ENCODE results near the gene SMYD3.

SMYD3 gene

DNA sequence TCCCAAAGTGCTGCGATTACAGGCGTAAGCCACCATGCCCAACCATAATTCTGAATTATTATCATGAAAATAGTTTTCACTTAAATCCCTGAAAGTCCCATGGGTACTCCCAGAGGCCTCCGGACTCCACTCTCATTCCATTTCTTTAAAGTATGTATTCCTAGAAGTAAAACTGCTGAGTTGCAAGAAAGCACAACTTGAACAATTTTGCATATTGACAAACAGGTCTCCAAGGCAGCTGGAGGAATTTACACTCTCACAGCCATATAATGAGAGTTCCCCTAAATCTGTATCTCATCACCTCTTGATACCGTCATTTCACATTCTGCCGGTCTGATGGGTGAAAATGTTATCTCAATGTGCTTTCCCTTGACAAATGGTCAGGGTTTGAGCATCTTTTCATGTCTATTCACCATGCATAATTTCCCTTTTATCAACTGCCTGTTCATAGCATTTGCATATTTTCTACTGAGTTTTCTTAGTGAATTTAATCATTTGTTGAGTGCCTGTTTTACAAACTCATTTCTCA is 129.4 kb downstream of the SMYD3 start:
- Mint-ChIP-seq H3K36me3 (ENCODE audit: low read depth) (no peaks in the 10 kb centered on the region), H3K27ac (no peak overlapping the region), H3K27me3 (ENCODE audit: low read depth, poor library complexity) (peaks cover 4% of the 10 kb centered on the region), H3K4me1 (peaks cover 1% of the 10 kb centered on the region), H3K9me3 (peaks cover 3% of the 10 kb centered on the region), H3K4me3 (no peak overlapping the region)
- TF ChIP-seq, protein P1, sequence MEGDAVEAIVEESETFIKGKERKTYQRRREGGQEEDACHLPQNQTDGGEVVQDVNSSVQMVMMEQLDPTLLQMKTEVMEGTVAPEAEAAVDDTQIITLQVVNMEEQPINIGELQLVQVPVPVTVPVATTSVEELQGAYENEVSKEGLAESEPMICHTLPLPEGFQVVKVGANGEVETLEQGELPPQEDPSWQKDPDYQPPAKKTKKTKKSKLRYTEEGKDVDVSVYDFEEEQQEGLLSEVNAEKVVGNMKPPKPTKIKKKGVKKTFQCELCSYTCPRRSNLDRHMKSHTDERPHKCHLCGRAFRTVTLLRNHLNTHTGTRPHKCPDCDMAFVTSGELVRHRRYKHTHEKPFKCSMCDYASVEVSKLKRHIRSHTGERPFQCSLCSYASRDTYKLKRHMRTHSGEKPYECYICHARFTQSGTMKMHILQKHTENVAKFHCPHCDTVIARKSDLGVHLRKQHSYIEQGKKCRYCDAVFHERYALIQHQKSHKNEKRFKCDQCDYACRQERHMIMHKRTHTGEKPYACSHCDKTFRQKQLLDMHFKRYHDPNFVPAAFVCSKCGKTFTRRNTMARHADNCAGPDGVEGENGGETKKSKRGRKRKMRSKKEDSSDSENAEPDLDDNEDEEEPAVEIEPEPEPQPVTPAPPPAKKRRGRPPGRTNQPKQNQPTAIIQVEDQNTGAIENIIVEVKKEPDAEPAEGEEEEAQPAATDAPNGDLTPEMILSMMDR (IDR thresholded peaks at IDR 0.05): no peak
- no peak for DNase-seq

DNA sequence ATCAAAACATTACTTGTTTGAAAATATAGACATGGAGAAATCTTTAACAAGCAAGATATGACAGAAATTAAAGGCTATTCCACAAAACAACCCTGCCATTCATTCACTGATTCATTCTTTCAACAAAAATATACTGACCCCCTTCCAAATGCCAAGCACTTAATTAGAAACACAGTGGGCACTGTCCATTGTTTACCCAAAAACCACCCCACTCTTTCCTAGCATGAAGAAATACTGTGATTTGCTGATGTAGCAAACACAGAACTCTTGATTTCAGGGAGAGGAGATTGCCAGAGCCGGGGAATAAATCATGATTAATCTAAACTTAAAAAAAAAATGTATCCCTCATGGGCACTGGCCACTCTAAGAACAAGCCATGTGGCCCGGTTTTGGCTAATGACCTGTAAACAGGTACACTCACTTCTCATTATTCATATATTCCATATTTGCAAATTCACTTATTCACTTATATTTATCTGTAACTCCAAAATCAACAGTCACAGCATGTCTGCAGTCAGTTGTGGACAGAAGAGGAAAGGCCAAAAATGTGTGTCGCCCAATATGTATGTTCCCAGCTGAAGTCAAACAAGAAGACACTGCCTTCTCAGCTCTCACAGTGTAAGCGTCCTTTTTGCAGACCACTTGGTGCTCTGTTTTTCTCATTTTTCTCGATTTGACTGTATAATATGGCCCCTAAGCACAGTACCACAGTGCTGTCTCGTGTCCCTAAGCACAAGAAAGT is 133.1 kb downstream of the SMYD3 start:
- no peak overlapping the region for H3K4me3 Mint-ChIP-seq
- H3K4me1 Mint-ChIP-seq: peaks cover 5% of the 10 kb centered on the region
- no peak for DNase-seq
- H3K27ac Mint-ChIP-seq: peak overlapping the region; percentile 82
- TF ChIP-seq, protein P1 (IDR thresholded peaks at IDR 0.05): no peak
- H3K9me3 Mint-ChIP-seq: peaks cover 3% of the 10 kb centered on the region
- H3K36me3 Mint-ChIP-seq (ENCODE audit: low read depth): no peaks in the 10 kb centered on the region
- H3K27me3 Mint-ChIP-seq (ENCODE audit: low read depth, poor library complexity): peaks cover 10% of the 10 kb centered on the region

DNA sequence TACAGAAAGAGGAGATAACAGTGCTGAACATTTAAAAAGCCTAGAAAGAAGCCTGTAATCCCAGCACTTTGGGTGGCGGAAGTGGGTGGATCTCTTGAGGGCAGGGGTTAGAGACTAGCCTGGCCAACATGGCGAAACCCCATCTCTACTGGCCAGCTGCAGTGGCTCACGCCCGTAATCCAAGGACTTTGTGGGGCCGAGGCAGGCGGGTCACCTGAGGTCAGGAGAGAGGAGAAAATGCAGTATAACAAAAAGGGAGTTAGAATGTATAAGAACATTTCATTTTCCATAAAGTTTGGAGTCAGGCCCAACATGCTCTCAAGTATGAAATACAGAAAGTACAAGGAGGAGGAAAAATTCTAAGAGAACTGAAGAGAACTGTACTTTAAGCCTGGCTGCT is 134.5 kb downstream of the SMYD3 start:
- no peak overlapping the region for H3K4me3 Mint-ChIP-seq
- peaks cover 10% of the 10 kb centered on the region for H3K27me3 Mint-ChIP-seq (ENCODE audit: low read depth, poor library complexity)
- no peaks in the 10 kb centered on the region for H3K36me3 Mint-ChIP-seq (ENCODE audit: low read depth)
- H3K4me1 Mint-ChIP-seq: peaks cover 5% of the 10 kb centered on the region
- H3K9me3 Mint-ChIP-seq: peaks cover under 1% of the 10 kb centered on the region
- TF ChIP-seq, protein P1 (IDR thresholded peaks at IDR 0.05): no peak
- no peak overlapping the region for H3K27ac Mint-ChIP-seq
- no peak for DNase-seq

DNA sequence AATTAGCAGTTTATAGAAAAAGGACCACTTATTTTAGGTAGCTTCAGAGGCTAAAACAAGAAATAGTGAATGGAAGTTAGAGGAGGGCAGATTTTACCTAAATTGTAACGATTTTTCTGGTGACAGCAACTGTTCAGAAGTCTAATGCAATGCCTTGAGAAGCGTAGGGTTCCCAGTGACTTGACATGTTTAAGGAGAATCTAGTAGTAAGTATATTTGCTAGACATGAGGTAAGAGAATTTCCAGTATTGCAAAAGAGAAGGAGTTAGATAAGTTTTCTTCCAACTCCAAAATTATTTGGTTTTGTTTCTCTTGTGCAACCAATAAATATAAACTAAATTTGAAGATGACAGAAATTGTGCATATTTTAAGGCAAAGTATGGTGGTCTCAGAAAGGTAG is 140.0 kb downstream of the SMYD3 start:
- peaks cover 10% of the 10 kb centered on the region for H3K9me3 Mint-ChIP-seq
- H3K4me3 Mint-ChIP-seq: no peak overlapping the region
- H3K27ac Mint-ChIP-seq: no peak overlapping the region
- peaks cover 5% of the 10 kb centered on the region for H3K4me1 Mint-ChIP-seq
- peaks cover 4% of the 10 kb centered on the region for H3K27me3 Mint-ChIP-seq (ENCODE audit: low read depth, poor library complexity)
- TF ChIP-seq, protein P1 (IDR thresholded peaks at IDR 0.05): no peak
- DNase-seq: no peak
- H3K36me3 Mint-ChIP-seq (ENCODE audit: low read depth): peaks cover 7% of the 10 kb centered on the region

DNA sequence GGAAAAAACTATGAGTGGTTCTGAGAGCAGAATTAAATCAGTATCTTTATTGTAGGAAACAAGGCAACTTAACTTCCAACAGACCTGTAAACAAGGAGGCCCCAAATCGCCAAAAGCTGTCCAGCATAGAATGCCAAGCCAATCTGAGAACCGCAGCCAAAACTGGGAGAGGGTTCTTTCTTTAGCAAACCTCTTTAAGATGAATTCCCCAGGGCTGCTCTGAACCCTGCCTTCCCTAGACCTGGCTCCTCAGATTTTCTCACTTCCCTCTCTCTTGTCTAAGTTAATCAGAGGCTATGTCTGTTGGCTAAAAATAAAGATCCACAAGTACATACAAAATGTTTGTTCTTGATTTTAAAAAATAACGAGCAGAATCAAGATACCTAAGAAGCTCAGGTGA is 141.4 kb downstream of the SMYD3 start:
- no peak overlapping the region for H3K4me3 Mint-ChIP-seq
- peaks cover 24% of the 10 kb centered on the region for H3K9me3 Mint-ChIP-seq
- TF ChIP-seq, protein P1 (IDR thresholded peaks at IDR 0.05): no peak
- H3K4me1 Mint-ChIP-seq: peaks cover 5% of the 10 kb centered on the region
- peaks cover 4% of the 10 kb centered on the region for H3K27me3 Mint-ChIP-seq (ENCODE audit: low read depth, poor library complexity)
- no peak for DNase-seq
- H3K36me3 Mint-ChIP-seq (ENCODE audit: low read depth): peaks cover 19% of the 10 kb centered on the region
- no peak overlapping the region for H3K27ac Mint-ChIP-seq

All from nephron progenitor cell (in vitro differentiated cells).